NCI-H345 treated with DMSO at 0.1 percent for 48 hours (cell line): Measurements from ENCODE around the gene ADGRE1.
"Not testable (repeated sequence)": the region's sequence is repeated elsewhere in the genome, so short reads cannot be mapped to it uniquely, and the experiment has no call there.

Experiments
- DNase-seq: peaks from one replicate; lab custom pipeline; 2025; ENCODE audit not compliant: unreplicated experiment; lab: John Stamatoyannopoulos, UW

ADGRE1 gene

GRCh38 chr19:6887316-6887715 is at the start of gene ADGRE1:
Gene ADGRE1, plus strand, starts transcription at chr19:6887579. Its CDS starts 30 bp downstream, at chr19:6887609.
- no peak for DNase-seq

GRCh38 chr19:6838062-6838655 is 49.2 kb upstream of the ADGRE1 start:
- DNase-seq, result no peak

- no peak for DNase-seq
Observed at GRCh38 chr19:6842871-6843607, 44.3 kb upstream of the ADGRE1 start.

GRCh38 chr19:6847828-6848200 is 39.6 kb upstream of the ADGRE1 start:
- no peak for DNase-seq

- no peak for DNase-seq
Observed at GRCh38 chr19:6848986-6849385, 38.4 kb upstream of the ADGRE1 start.

- no peak for DNase-seq
Observed at GRCh38 chr19:6849876-6850275, 37.5 kb upstream of the ADGRE1 start.

GRCh38 chr19:6851359-6851758 is 36.0 kb upstream of the ADGRE1 start:
- DNase-seq, result no peak

GRCh38 chr19:6852001-6852400 is 35.4 kb upstream of the ADGRE1 start:
- no peak for DNase-seq

GRCh38 chr19:6853868-6854267 is 33.5 kb upstream of the ADGRE1 start:
- no peak for DNase-seq

GRCh38 chr19:6854758-6855157 is 32.6 kb upstream of the ADGRE1 start:
- no peak for DNase-seq

GRCh38 chr19:6856749-6857372 is 30.5 kb upstream of the ADGRE1 start:
- no peak for DNase-seq

GRCh38 chr19:6861683-6862286 is 25.6 kb upstream of the ADGRE1 start:
- DNase-seq, result no peak

- DNase-seq, result no peak
Observed at GRCh38 chr19:6862673-6863078, 24.7 kb upstream of the ADGRE1 start.

- no peak for DNase-seq
Observed at GRCh38 chr19:6864325-6864940, 22.9 kb upstream of the ADGRE1 start.

- no peak for DNase-seq
Observed at GRCh38 chr19:6865849-6866248, 21.5 kb upstream of the ADGRE1 start.

- DNase-seq, result no peak
Observed at GRCh38 chr19:6866741-6867151, 20.6 kb upstream of the ADGRE1 start.

GRCh38 chr19:6868351-6868750 is 19.0 kb upstream of the ADGRE1 start:
- no peak for DNase-seq

- not testable (repeated sequence) for DNase-seq
Observed at GRCh38 chr19:6869151-6869882, 18.1 kb upstream of the ADGRE1 start.

GRCh38 chr19:6873708-6874431 is 13.5 kb upstream of the ADGRE1 start:
- no peak for DNase-seq

- DNase-seq, result no peak
Observed at GRCh38 chr19:6875218-6875617, 12.2 kb upstream of the ADGRE1 start.
